Skeletal muscle tissue (tissue), 4 donors: Measurements from ENCODE around the gene FBXW7. TPM values are rescaled to one million over a fixed set of nuclear protein-coding genes. Genes with fewer than 3 reads are reported as not detected.
A peak's percentile ranks its signal among the peaks of the same experiment; 100 is the strongest.

Experiments
- H3K27ac ChIP-seq: one replicate; pipeline ENCODE4 v1.7.0; 2013; ENCODE audit warnings: mild to moderate bottlenecking, low read depth, low read length, inconsistent platforms
- H3K27me3 ChIP-seq, 3 donors: one replicate each; pipeline ENCODE4 v1.7.0; 2013; ENCODE audit warnings: low read length in 3 of 3; ENCODE audit not compliant: control insufficient read depth in 3 of 3, insufficient read depth in 3 of 3
- H3K36me3 ChIP-seq, 3 donors: one replicate each; pipeline ENCODE4 v1.7.0; 2013; ENCODE audit warnings: low read length in 3 of 3; ENCODE audit not compliant: control insufficient read depth in 3 of 3, insufficient read depth in 3 of 3
- H3K4me1 ChIP-seq, 3 donors: one replicate each; pipeline ENCODE4 v1.7.0; 2013; ENCODE audit warnings: low read length in 3 of 3, mild to moderate bottlenecking in 3 of 3; ENCODE audit not compliant: control insufficient read depth in 3 of 3, insufficient read depth in 3 of 3
- H3K4me3 ChIP-seq, 3 donors: one replicate each; pipeline ENCODE4 v1.7.0; 2013; ENCODE audit warnings: low read length in 3 of 3
- H3K9ac ChIP-seq, 3 donors: one replicate each; pipeline ENCODE4 v1.7.0; 2013; ENCODE audit warnings: low read length in 3 of 3, mild to moderate bottlenecking in 3 of 3, moderate library complexity in 2 of 3, low read depth in 1 of 3
- H3K9me3 ChIP-seq, 3 donors: one replicate each; pipeline ENCODE4 v1.7.0; 2013; ENCODE audit warnings: low read length in 3 of 3; ENCODE audit not compliant: control insufficient read depth in 3 of 3
- total RNA-seq: library from RNA; depleted of rRNA; stranded (reverse); fragments of >200 nt; gene quantifications from one replicate; pipeline ENCODE4 v1.2.3, GENCODE V29; 2014
- donor health status: Osteomylitis.

The FBXW7 gene
- total RNA-seq, 1 donor from 2014 or later, result 102 TPM

DNA sequence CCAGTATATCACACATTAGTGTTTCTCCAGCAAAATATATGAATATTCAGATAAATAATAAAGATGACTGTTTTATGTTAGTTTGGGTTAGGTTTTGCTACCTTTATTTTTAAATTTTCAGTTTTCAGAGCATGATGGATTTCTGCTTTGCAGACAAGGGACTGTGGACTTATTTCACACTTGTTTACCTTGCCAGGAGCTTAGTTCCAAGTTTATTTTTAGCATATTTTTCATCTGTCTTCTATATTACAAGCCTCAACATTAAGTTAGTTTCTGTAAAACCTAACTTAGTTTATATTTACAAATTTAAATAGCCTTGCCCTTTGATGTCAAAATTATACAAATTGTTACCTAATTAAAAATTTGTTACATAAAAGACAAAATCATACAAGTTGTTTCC, 163.4 kb downstream of the FBXW7 start:
- Histone ChIP-seq H3K4me1 (peaks cover 5 to 17% (median 9%) of the 10 kb centered on the region in 3 donors), H3K4me3 (no peak overlapping the region), H3K27me3 (no peaks in the 10 kb centered on the region), H3K9ac (peak overlapping the region in 1 of 3 donors; percentile 24), H3K36me3 (no peaks in the 10 kb centered on the region), H3K27ac (peak overlapping the region; percentile 44), H3K9me3 (no peaks in the 10 kb centered on the region)

DNA sequence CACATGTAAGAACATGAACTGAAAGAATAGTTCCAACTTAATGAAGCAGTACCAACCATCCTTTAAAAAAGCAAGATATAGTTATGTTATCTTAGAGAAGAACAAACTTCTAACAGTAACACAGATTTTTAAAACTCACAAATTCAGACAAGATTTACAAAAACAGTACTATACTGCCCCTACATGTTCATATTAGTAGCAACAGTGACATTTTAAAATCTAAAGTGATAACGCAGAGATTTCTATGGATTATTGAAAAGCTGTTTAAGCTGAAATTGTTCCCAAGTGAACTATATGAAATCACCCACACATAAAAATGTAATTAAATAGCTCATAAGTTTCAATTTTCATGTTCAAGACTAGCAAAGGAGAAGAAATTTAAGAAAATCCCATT, 166.0 kb downstream of the FBXW7 start:
- Histone ChIP-seq H3K4me1 (peaks cover 4 to 22% (median 8%) of the 10 kb centered on the region in 3 donors), H3K9ac (no peak overlapping the region), H3K36me3 (peaks cover 0 to 2% (median 0%) of the 10 kb centered on the region in 3 donors), H3K9me3 (no peaks in the 10 kb centered on the region), H3K27ac (no peak overlapping the region), H3K4me3 (no peak overlapping the region), H3K27me3 (no peaks in the 10 kb centered on the region)

DNA sequence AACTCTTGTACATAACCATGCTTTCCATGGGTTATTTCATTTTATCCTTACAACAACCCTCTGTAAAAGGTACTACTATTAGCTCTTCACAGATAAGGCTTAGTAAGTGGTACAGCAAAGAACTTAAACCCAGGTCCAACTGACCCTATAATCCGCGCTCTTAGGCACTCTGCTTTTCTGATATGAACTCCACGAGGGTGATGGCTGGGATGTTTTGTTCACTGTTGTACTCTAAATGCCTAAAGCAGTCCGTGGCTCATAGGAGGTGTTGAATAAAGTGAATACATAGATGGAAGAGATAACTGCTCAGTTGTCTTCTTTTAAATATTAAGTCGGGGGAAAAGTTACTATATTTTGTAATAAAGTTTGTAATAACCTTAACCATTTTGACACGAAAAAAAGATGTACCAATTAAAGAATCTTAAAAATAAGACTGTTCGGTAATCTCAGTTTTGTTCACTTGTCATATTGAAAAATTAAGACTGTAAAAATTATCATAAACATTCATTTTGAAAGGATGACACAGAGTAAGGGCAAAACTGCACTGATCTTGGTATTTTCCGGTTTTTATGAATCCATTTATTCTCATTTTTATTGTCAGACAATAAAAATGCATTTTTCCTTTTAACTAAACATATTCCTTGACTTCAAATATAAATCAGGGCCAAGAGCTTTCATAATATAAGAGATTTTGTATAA, 166.5 kb downstream of the FBXW7 start:
- H3K4me3 ChIP-seq, result peak overlapping the region in 1 of 3 donors; percentile 15
- H3K36me3 ChIP-seq, result peaks cover 0 to 2% (median 0%) of the 10 kb centered on the region in 3 donors
- H3K4me1 ChIP-seq, result peaks cover 3 to 24% (median 11%) of the 10 kb centered on the region in 3 donors
- no peaks in the 10 kb centered on the region for H3K9me3 ChIP-seq
- no peak overlapping the region for H3K9ac ChIP-seq
- no peak overlapping the region for H3K27ac ChIP-seq
- no peaks in the 10 kb centered on the region for H3K27me3 ChIP-seq

DNA sequence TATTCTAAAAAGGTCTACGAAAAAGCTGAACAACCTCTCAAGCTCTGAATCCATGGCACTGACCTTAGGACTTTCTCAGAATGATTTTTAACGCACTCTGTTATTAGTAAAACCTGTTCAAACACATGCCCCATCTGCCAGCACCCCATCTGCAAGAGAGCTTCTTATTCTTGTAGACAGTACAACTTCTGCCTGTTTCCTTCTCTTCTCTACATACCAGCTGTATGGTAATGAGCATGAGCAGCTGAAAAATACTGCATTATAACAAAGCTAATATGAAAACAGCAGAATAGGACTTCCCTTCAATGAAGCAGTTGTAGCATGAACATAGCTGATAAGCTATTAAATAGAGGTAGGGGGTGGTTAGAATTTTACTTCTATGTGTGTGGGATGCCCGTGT, 167.9 kb downstream of the FBXW7 start:
- H3K4me3 ChIP-seq, result no peak overlapping the region
- H3K36me3 ChIP-seq, result peaks cover 0 to 2% (median 0%) of the 10 kb centered on the region in 3 donors
- H3K9me3 ChIP-seq, result no peaks in the 10 kb centered on the region
- no peaks in the 10 kb centered on the region for H3K27me3 ChIP-seq
- H3K9ac ChIP-seq, result no peak overlapping the region
- peaks cover 3 to 22% (median 11%) of the 10 kb centered on the region in 3 donors for H3K4me1 ChIP-seq
- H3K27ac ChIP-seq, result no peak overlapping the region

DNA sequence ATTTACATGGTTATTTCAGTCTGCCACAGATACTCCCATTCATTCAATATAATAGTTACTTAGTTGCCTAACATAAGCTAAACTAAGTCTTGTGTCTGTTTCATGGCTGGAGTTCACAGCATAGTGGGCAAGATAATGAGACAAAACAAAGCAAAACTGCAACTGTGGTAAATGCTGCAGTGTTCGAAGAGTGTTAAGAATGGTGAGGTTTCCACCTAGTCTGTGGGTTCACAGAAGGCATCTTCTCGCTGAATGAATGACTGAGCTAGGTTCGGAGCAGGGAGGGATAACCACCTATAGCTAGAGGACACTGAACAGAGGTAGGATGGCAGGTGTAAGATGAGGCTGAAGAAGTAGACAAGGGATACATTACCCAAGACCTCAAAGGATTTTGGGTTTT, 171.0 kb downstream of the FBXW7 start:
- Histone ChIP-seq H3K9ac (no peak overlapping the region), H3K27ac (no peak overlapping the region), H3K9me3 (no peaks in the 10 kb centered on the region), H3K4me3 (no peak overlapping the region), H3K27me3 (no peaks in the 10 kb centered on the region), H3K36me3 (peaks cover 0 to 2% (median 0%) of the 10 kb centered on the region in 3 donors), H3K4me1 (peaks cover 7 to 17% (median 9%) of the 10 kb centered on the region in 3 donors)

DNA sequence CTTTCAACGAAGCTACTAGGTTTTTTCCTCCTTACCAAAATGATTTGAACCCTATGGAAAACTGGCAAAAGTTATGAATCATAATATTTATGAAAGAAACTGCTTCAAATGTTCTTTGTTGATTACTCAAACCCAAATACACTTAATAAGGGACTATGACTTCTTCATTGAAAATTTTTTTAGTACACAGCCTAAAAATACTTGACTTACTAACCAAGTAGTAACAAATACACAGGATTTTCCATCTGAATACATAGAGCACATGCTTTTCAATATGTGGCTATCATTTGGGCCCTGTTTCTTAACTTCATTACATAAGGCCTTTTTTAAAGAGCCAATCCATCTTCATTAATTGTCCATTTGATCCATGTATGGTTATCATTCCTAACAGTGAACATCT, 171.5 kb downstream of the FBXW7 start:
- H3K4me3 ChIP-seq, result no peak overlapping the region
- peaks cover 7 to 17% (median 9%) of the 10 kb centered on the region in 3 donors for H3K4me1 ChIP-seq
- H3K27ac ChIP-seq, result no peak overlapping the region

DNA sequence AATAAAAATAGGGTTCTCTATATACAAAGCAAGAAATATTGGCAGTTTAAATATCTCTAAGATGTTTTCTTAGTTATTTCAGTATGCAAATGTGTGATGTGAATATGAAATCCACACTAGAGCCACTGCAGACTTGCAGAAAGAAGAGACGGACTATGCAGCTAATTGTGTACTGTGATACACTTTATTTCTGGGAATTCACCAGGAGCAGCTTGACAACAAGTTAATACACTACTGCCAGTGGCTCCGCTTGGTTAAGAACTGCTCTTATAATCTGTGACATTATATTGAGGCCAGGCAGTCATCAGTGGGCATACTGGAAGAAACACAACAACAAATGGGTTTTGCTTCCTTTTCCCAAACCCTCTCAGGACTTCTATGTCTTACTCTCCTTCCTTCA, 172.0 kb downstream of the FBXW7 start:
- Histone ChIP-seq H3K9ac (no peak overlapping the region), H3K4me3 (no peak overlapping the region), H3K36me3 (peaks cover 0 to 2% (median 0%) of the 10 kb centered on the region in 3 donors), H3K27me3 (no peaks in the 10 kb centered on the region), H3K4me1 (peaks cover 5 to 15% (median 7%) of the 10 kb centered on the region in 3 donors), H3K9me3 (no peaks in the 10 kb centered on the region), H3K27ac (no peak overlapping the region)

More for the DNA sequence above, 171.5 kb downstream of the FBXW7 start:
- no peak overlapping the region for H3K9ac ChIP-seq
- peaks cover 0 to 2% (median 0%) of the 10 kb centered on the region in 3 donors for H3K36me3 ChIP-seq
- H3K27me3 ChIP-seq, result no peaks in the 10 kb centered on the region
- no peaks in the 10 kb centered on the region for H3K9me3 ChIP-seq

DNA sequence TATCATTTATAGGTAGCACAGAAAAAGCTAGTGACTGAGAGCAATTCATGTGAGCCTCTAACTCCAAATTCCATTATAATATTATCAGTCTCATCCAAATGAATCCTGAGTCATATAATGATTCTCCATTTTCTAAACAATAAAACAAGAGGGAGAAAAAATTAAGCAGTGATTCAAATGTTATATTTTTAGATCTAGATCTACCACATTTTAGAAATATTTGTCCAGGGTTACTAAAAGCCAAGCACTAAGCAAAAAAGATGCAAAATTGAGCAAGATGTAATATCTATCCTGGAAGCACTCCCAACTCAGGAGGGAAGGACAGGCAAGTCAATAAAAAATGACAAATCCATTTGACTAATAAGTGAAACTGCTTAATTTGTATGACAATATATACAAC, 172.8 kb downstream of the FBXW7 start:
- Histone ChIP-seq H3K9ac (no peak overlapping the region), H3K4me3 (no peak overlapping the region), H3K27ac (no peak overlapping the region), H3K4me1 (peaks cover 7 to 15% (median 8%) of the 10 kb centered on the region in 3 donors), H3K27me3 (no peaks in the 10 kb centered on the region), H3K36me3 (peaks cover 0 to 2% (median 0%) of the 10 kb centered on the region in 3 donors), H3K9me3 (no peaks in the 10 kb centered on the region)

DNA sequence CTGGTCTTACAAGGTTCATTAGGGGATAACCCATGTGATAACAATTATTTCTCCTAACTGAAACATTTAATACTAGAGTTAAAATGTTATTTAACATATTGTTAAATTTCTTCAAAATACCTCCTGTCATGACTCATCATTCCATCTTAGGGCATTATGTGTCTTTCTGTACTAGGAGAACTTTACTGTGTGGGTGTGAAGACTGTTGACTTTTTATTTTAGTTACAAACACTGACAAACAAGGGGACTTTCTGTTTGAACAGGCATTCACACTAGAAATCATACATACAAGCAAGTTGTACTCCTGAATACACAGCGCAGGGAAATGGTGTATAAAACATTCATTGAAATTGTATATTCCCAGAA, 175.9 kb downstream of the FBXW7 start:
- H3K9ac ChIP-seq, result no peak overlapping the region
- H3K27ac ChIP-seq, result no peak overlapping the region
- H3K4me1 ChIP-seq, result peaks cover 7 to 12% (median 11%) of the 10 kb centered on the region in 3 donors
- no peak overlapping the region for H3K4me3 ChIP-seq
- H3K9me3 ChIP-seq, result no peaks in the 10 kb centered on the region
- H3K27me3 ChIP-seq, result no peaks in the 10 kb centered on the region
- H3K36me3 ChIP-seq, result no peaks in the 10 kb centered on the region

DNA sequence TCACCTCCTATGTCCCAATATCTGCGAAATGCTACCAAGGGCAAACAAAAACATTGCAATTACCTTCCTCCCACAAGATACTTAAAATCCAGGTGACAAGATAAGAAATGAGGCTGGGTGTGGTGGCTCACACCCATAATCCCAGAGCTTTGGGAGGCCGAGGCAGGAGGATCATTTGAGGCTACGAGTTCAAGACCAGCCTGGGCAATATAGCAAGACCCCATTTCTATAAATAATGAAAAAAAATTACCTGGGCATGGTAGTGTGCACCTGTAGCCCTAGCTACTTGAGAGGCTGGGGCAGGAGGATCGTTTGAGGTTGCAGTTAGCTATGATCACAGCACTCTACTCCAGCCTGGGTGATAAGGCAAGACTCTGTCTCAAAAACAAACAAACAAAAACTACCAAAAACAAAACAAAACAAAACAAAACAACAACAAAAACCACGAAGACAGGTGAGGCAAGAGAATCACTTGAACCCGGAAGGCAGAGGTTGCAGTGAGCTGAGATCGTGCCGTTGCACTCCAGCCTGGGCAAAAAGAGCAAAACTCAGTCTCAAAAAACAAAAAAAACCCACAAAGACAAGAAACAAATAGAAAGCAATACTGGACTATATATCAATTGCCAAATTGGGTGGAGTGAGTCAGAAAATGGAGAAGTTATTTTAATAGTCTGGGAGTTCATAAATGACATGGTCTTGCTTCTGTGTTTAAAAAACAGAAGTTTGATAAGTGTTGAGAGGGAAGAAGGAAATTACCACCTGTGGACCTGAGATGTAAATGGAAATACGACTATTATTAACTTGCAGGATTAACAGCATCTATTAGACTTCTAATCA, 176.5 kb downstream of the FBXW7 start:
- Histone ChIP-seq H3K36me3 (no peaks in the 10 kb centered on the region), H3K27ac (no peak overlapping the region), H3K9ac (no peak overlapping the region), H3K4me3 (no peak overlapping the region), H3K27me3 (no peaks in the 10 kb centered on the region), H3K4me1 (peaks cover 5 to 7% (median 6%) of the 10 kb centered on the region in 3 donors), H3K9me3 (no peaks in the 10 kb centered on the region)
